Pancreas (tissue), 10 donors: ENCODE measurements around the gene WIF1. TPM values are rescaled to one million over a fixed set of nuclear protein-coding genes. Genes with fewer than 3 reads are reported as not detected.

Experiments used
- ATAC-seq, 4 donors: fragments of 200-7000 bp; cut with Tn5 transposase; one replicate each; pipeline versions ENCODE4 v1.8.0 to v1.9.1; 2020; ENCODE audit warnings: mild to moderate bottlenecking in 4 of 4, moderate library complexity in 4 of 4
- DNase-seq, 6 donors: peaks; one replicate each; pipeline ENCODE4 v3.0.0-alpha.2; 2020
- FAIRE-seq: peaks from 2 replicates; lab custom pipeline; 2012; peaks lifted over from hg19 to GRCh38; lab: Jason Lieb, UNC
- H3K27ac ChIP-seq, 4 donors: fragments of 200-600 bp; sonication (generic); 1 replicate in 3 of 4; 2 replicates in 1 of 4; pipeline versions ENCODE4 v1.5.0 to v1.8.0; 2020
- H3K27me3 ChIP-seq, 4 donors: fragments of 200-600 bp; one replicate each; pipeline ENCODE4 v1.8.0; 2021
- H3K36me3 ChIP-seq, 3 donors: fragments of 200-600 bp; sonication (generic) in 1 of 3; one replicate each; pipeline versions ENCODE4 v1.5.0 to v1.8.0; 2020 to 2021
- H3K4me1 ChIP-seq, 3 donors: fragments of 200-600 bp; one replicate each; pipeline ENCODE4 v1.8.0; 2021
- H3K4me3 ChIP-seq, 4 donors: fragments of 200-600 bp; sonication (generic) in 2 of 4; one replicate each; pipeline versions ENCODE4 v1.5.0 to v1.8.0; 2020 to 2021
- H3K9me3 ChIP-seq, 4 donors: fragments of 200-600 bp; one replicate each; pipeline ENCODE4 v1.8.0; 2021
- WGBS, 2 donors: extraction: QIAGEN DNeasy Blood & Tissue Kit; methylation state at CpG; one replicate each; pipeline ENCODE4 v1.1.7; 2013; 5-methylcytosine and 5-hydroxymethylcytosine counted together
- intact Hi-C, 3 donors: fragments of 100-400 bp; cut with DNase I; formaldehyde crosslinking; loops; one replicate each; pipeline versions ENCODE4 v1.11.1 to v1.14.2; 2022
- polyA plus RNA-seq, 2 donors: library from polyadenylated mRNA; stranded (reverse); fragments of 200-250 nt; gene quantifications; one replicate each; pipeline ENCODE4 v1.2.3, GENCODE V29; 2013
- total RNA-seq, 6 donors: library from RNA; stranded (reverse); fragmentation: NEBNext Ultra II Directional in 4 of 6; extraction: Animal tissue kit (Norgen Biotek cat#: 25700) in 4 of 6; gene quantifications; one replicate each; pipeline versions ENCODE4 v1.2.1 to v1.2.4, GENCODE V29; 2021 to 2023
- TF ChIP-seq, protein P1 (sequence below), 4 donors: fragments of 200-600 bp; sonication (generic) in 3 of 4; IDR thresholded peaks; one replicate each; pipeline versions ENCODE4 v1.5.0 to v1.8.0; 2021; ENCODE audit warnings: antibody characterized with exemption in 4 of 4
- donor health status: healthy with polysubstance abuse.
- donor health status: DM: no; HTN: no; CAD: no; lungs with moderate emphysema.
- donor health status: DM: no; HTN: no; CAD: no.
- donor health status: control.
- donor health status: control.
- donor health status: Bipolar disorder and iron deficiency.
- donor health status: DM: yes; HTN: yes; CAD: no.
- donor health status: DM: no; HTN: no; CAD: no.
- donor health status: DM: no; HTN: no; CAD: no.
- donor health status: DM: yes; HTN: yes; CAD: no.

The WIF1 gene
- total and polyA plus RNA-seq, 8 donors: 0.08 to 0.69 (median 0.46) TPM; not detected in 3

- FAIRE-seq: no peak
- H3K4me3 ChIP-seq: no peak overlapping the region
- no peaks in the 10 kb centered on the region for H3K27me3 ChIP-seq
- TF ChIP-seq, protein P1, sequence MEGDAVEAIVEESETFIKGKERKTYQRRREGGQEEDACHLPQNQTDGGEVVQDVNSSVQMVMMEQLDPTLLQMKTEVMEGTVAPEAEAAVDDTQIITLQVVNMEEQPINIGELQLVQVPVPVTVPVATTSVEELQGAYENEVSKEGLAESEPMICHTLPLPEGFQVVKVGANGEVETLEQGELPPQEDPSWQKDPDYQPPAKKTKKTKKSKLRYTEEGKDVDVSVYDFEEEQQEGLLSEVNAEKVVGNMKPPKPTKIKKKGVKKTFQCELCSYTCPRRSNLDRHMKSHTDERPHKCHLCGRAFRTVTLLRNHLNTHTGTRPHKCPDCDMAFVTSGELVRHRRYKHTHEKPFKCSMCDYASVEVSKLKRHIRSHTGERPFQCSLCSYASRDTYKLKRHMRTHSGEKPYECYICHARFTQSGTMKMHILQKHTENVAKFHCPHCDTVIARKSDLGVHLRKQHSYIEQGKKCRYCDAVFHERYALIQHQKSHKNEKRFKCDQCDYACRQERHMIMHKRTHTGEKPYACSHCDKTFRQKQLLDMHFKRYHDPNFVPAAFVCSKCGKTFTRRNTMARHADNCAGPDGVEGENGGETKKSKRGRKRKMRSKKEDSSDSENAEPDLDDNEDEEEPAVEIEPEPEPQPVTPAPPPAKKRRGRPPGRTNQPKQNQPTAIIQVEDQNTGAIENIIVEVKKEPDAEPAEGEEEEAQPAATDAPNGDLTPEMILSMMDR (IDR thresholded peaks at IDR 0.05): no peak
- H3K27ac ChIP-seq: no peak overlapping the region
- ATAC-seq: no peak
- no peak for DNase-seq
- no peaks in the 10 kb centered on the region for H3K36me3 ChIP-seq
- WGBS, 2 donors: 68 to 74% methylated on average over 1 of the region's 1 CpG
- intact Hi-C loops: no loop called here
- H3K9me3 ChIP-seq: no peaks in the 10 kb centered on the region
- no peaks in the 10 kb centered on the region for H3K4me1 ChIP-seq
Measured at GRCh38 chr12:65140738-65141137, 19.6 kb upstream of the WIF1 start.

GRCh38 chr12:65139389-65139788, 18.3 kb upstream of the WIF1 start:
- TF ChIP-seq, protein P1 (IDR thresholded peaks at IDR 0.05): no peak
- Histone ChIP-seq H3K27ac (no peak overlapping the region), H3K27me3 (no peaks in the 10 kb centered on the region), H3K4me3 (no peak overlapping the region), H3K36me3 (no peaks in the 10 kb centered on the region), H3K4me1 (no peaks in the 10 kb centered on the region), H3K9me3 (no peaks in the 10 kb centered on the region)
- DNase-seq (no peak), FAIRE-seq (no peak), ATAC-seq (no peak)
- WGBS, 2 donors: 68 to 74% methylated on average over 1 of the region's 1 CpG
- intact Hi-C loops: no loop called here

- DNase-seq (no peak), ATAC-seq (no peak), FAIRE-seq (no peak)
- Histone ChIP-seq H3K4me3 (no peak overlapping the region), H3K27me3 (peaks cover 0 to 4% (median 0%) of the 10 kb centered on the region in 4 donors), H3K27ac (no peak overlapping the region), H3K9me3 (no peaks in the 10 kb centered on the region), H3K4me1 (no peaks in the 10 kb centered on the region), H3K36me3 (no peaks in the 10 kb centered on the region)
- TF ChIP-seq, protein P1 (IDR thresholded peaks at IDR 0.05): no peak
- intact Hi-C loops: no loop called here
Measured at GRCh38 chr12:65133879-65134278, 12.8 kb upstream of the WIF1 start.

- Histone ChIP-seq H3K27ac (no peak overlapping the region), H3K4me3 (no peak overlapping the region), H3K36me3 (no peaks in the 10 kb centered on the region), H3K27me3 (peaks cover 0 to 6% (median under 1%) of the 10 kb centered on the region in 4 donors), H3K4me1 (no peaks in the 10 kb centered on the region), H3K9me3 (no peaks in the 10 kb centered on the region)
- intact Hi-C loops: no loop called here
- ATAC-seq: no peak
- TF ChIP-seq, protein P1 (IDR thresholded peaks at IDR 0.05): no peak
- 62 to 74% methylated on average over 5 of the region's 5 CpGs for WGBS, 2 donors
- DNase-seq: no peak
- no peak for FAIRE-seq
Measured at GRCh38 chr12:65126482-65126881, 5.4 kb upstream of the WIF1 start.

GRCh38 chr12:65125975-65126374, 4.9 kb upstream of the WIF1 start:
- intact Hi-C loops: no loop called here
- Histone ChIP-seq H3K9me3 (no peaks in the 10 kb centered on the region), H3K27me3 (peaks cover 0 to 7% (median 0%) of the 10 kb centered on the region in 4 donors), H3K4me1 (no peaks in the 10 kb centered on the region), H3K4me3 (no peak overlapping the region), H3K27ac (no peak overlapping the region), H3K36me3 (no peaks in the 10 kb centered on the region)
- 56 to 59% methylated on average over 2 of the region's 2 CpGs for WGBS, 2 donors
- DNase-seq (no peak), ATAC-seq (no peak), FAIRE-seq (no peak)
- TF ChIP-seq, protein P1 (IDR thresholded peaks at IDR 0.05): no peak
